IMR-90 (cell line): Measurements from ENCODE around the gene IGLL1.

Source experiments
- CHD1 ChIP-seq: IDR thresholded peaks from 2 replicates; pipeline ENCODE4 v1.6.1; 2012; ENCODE audit warnings: low read depth, low read length, improper control_type of control experiment
- CTCF ChIP-seq: conservative IDR thresholded peaks from 2 replicates; pipeline ENCODE4 v1.5.1; 2012; ENCODE audit warnings: mild to moderate bottlenecking, low read depth, low read length, improper control_type of control experiment
- MAZ ChIP-seq: IDR thresholded peaks from 2 replicates; pipeline ENCODE4 v1.6.1; 2012; ENCODE audit warnings: low read depth, mild to moderate bottlenecking, low read length, improper control_type of control experiment, moderate library complexity, borderline replicate concordance
- POLR2A ChIP-seq: IDR thresholded peaks from 2 replicates; pipeline ENCODE4 v1.6.1; 2012; ENCODE audit warnings: mild to moderate bottlenecking, low read depth, low read length
- RAD21 ChIP-seq: IDR thresholded peaks from 2 replicates; pipeline ENCODE4 v1.6.1; 2012; ENCODE audit warnings: low read length, improper control_type of control experiment
- RCOR1 ChIP-seq: IDR thresholded peaks from 2 replicates; pipeline ENCODE4 v1.6.1; 2012; ENCODE audit warnings: mild to moderate bottlenecking, low read length, improper control_type of control experiment; ENCODE audit not compliant: insufficient replicate concordance
- SMC3 ChIP-seq: fragments of 150-350 bp; IDR thresholded peaks from 2 replicates; pipeline ENCODE4 v1.6.1; 2016; ENCODE audit warnings: low read depth, mild to moderate bottlenecking, antibody characterized with exemption, low read length, moderate library complexity

DNA sequence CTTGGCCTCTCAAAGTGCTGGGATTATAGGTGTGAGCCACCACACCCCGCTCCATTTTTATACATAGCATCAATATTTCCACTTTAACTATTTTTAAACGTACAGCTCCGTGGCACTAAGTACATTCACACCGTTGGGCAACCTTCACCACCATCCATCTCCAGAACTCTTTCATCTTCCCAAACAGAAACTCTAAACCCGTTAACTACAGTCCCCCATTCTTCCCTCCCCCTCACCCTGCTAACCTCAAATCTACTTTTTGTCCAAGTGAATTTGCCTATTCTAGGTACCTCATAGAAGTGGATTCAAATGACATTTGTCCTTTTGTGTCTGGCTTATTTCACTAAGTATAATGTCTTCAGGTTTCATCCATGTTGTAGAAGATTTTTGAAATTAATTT lies 3.4 kb downstream of the IGLL1 start:
- TF ChIP-seq POLR2A (no peak), CHD1 (no peak), RCOR1 (no peak), CTCF (no peak), RAD21 (no peak), SMC3 (no peak), MAZ (no peak)
